ENCODE results near the gene PHLDB3. TPM values are rescaled to one million over a fixed set of nuclear protein-coding genes. Genes with fewer than 3 reads are reported as not detected.
"Not testable (repeated sequence)": the region's sequence is repeated elsewhere in the genome, so short reads cannot be mapped to it uniquely, and the experiment has no call there.

PHLDB3 gene
- total RNA-seq, 1 experiment from 2014 or later, result 14.3 TPM

DNA sequence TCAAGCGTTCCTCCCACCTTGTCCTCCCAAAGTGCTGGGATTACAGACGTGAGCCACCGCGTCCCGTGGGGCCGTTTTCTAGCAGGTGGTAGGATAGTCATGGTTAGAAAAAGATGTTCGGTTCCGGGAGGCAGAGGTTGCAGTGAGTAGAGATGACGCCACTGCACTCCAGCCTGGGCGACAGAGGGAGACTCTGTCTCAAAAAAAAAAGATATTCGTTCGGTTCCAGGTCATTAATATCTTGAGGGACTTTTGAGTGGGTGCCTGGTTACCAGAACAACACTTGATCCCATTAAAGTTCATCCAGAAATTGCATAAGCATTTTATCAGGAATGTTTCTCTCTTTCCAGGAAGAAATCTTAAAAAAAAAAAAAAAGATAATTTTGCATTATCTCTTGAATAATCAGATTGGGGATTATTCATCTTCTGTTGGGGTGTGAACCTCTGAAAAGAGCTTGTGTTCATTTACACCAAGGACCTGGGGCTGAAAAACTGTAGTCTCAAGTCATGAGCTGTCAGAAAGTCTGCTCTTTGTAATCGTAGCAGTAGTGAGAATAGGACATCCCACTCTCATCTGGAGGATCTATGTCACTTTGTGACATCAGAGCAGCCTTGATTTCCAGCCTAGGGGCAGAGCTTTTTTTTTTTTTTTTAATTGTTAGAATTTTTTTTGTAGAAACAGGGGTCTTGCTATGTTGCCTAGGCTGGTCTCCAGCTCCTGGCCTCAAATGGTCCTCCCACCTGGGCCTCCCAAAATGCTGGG is 23.5 kb upstream of the PHLDB3 start:
- no peak for DNase-seq (ENCODE audit: extremely low read depth, low read depth)

DNA sequence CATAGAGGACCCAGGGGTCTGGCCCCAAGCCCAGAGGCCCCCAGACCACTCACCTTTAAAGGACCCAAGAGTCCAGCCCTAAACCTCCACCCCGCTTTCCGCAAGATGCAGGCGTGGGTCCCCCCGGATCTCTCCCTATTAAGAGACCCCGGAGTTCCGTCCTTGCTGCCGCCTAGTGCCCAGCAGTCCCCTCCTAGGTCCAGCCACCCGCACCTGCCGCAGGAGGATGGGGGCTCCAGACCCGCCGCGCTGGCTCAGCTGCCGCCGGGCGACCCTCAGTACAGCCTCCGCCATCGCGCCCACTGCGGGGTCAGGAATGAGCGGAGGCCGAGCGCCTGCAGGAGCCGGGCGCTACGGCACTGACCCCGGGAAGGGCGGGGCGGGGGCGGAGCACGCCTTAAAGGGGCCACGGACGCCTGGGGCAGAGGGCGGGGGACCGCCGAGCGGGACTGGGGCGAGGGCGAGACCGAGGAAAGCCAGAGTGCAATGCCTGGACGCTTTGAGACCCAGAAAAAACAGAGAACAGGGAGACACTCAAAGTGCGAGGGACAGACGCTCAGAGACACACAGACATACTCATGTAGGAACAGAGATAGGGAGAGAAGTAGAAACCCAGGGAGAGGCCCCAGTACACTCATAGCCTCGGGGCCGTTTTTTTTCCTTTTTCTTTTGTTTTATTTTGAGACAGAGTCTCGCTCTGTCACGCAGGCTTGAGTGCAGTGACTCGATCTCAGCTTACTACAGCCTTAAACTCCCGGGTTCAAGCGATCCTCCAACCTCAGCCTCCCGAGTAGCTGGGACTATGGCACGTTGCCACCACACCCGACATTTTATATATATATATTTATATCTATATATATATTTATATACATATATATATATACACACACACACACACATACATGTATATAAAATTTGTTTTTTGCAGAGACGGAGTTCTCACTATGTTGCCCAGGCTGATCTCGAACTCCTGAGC is 22.6 kb upstream of the PHLDB3 start, which contains the start of gene ETHE1:
Gene ETHE1 (minus strand): TSS at position 318 of the 976 bp plus-strand sequence. CDS start 24 bp downstream, at position 294.
- DNase-seq (ENCODE audit: extremely low read depth, low read depth), result peak; percentile 41

DNA sequence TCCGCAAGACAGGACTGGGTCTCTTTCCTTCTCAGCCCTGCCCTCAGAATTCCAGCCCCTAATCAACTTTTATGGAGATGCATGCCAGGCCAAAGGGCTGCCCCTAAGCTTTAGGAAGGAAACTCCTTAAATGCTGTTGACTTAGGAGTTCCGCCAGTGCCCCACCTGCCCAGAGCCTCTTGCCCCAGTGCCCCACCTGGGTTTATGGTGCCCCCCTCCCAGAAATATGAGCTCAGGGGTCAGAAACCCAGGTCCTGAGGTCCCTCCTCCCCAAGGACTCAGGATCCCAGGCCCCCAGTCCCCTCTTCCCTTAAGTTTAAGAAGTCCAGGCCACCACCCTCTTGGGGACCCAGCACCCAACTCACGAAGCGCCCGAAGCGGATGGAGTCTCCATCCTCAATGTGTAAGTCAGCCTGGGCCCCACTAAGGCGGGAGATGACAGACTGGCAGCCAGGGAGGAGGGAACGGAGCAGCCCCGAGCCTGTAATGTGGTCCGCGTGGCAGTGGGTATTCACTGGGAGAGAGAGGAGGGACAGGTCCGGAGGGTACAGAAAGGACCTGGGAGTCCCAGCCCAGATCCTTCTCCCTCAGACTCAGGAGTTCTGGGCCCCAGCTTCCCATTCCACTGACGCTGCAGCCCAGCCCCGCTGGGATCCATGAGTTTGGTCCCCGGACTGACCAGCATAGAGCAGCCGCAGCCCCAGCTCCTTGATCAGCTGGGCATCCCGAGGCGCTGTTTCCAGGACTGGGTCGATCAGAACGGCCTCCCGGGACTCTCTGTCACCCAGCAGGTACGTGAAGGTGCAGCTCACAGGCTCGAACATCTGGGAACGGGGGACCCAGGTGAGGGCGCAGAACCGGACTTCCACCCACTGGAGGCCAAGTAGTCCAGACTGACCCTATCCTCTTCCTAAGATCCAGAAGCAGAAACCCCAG is 21.6 kb upstream of the PHLDB3 start:
- no peak for DNase-seq (ENCODE audit: extremely low read depth, low read depth)

DNA sequence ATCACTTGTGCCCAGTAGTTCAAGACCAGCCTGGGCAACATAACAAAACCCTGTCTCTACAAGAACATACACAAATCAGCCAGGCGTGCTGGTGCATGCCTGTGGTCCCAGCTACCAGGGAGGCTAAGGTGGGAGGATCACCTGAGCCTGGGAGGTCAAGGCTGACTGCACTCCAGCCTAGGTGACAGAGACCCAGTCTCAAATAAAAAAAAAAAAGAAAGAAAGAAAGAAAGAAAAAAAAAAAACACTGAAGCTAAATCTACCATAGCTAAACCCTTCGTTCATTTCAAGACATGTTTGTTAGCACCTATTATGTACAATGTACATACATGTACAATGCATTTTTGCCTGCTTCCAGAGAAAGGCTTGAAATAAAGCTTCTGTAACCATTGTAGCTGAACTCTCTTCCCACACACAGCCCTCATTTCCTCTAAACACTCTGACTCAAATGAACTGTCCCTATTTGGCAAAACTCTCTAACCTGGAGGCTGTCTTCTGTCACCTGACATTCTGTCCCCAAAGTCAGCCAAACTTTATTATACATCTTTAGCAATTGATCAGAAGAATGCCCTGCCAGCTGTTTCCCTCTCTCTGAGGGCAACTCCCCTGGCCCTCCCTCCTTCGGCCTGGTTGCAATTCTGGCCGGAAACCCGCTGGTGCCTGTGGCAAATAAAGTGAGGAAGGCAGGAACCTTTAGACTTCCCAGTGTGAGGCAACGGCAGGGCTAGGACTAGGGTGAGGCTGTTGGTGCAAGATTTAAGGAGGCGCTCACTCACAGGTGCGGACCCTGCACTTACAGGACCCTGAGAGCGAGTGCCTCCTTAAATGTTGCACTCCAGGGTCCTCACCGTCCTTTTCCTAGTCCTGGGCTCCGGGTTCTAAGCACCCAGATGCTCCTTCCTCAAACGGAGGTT is 20.6 kb upstream of the PHLDB3 start:
- no peak for DNase-seq (ENCODE audit: extremely low read depth, low read depth)

DNA sequence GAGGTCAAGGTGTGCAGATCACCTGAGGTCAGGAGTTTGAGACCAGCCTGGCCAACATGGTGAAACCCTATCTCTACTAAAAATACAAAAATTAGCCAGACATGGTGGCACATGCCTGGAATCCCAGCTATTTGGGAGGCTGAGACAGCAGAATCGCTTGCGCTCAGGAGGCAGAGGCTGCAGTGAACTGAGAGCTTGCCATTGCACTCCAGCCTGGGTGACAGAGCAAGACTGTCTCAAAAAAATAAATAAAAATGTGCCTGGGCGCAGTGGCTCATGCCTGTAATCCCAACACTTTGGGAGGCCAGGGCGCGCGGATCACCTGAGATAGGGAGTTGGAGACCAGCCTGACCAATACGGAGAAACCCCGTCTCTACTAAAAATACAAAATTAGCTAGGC is 19.1 kb upstream of the PHLDB3 start:
- DNase-seq (ENCODE audit: extremely low read depth, low read depth), result not testable (repeated sequence)

DNA sequence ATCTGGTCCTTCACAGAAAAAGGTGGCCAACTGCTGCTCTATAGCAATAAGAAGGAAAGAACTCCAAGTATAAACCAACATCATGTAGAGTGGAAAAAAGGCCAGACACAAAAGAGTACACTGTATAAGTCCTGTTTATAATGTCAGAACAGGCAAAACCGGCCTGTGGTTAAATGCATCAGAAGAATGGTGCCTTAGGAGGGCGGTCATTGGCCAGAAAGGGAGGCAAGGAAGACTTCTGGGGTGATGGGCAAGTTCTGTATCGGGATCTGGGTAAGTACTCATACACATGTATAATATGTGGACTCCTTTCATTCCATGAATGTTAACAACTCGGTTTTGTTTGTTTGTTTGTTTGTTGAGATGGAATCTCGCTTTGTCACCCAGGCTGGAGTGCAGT is 18.4 kb upstream of the PHLDB3 start:
- DNase-seq (ENCODE audit: extremely low read depth, low read depth), result no peak

DNA sequence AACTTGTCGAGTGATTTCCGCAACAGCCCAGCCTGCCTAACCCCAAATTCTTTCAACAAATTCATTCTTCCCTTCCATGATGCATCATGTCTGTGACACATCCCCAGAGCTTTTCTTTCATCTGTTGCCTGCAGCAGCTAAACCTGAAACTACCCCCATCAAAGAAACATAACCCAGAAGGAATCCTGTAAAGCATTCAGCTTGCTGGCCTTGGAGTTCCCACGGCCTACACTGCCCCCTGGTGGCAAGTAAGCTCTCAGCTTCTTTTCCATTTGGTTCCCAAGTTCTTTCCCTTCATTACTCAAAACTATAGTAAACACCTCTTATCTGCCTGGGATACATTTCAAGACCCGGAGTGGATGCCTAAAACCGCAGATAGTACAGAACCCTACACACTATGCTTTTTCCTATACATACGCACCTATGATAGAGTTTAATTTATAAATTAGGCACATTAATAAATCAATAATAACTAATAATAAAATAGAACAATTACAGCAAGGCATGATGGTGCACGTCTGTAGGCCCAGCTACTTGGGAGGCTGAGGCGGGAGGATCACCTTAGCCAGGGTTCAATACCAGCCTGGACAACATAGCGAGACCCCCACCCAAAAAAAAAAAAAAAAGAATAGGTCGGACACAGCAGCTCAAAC is 15.0 kb upstream of the PHLDB3 start:
- peak; percentile 75 for DNase-seq (ENCODE audit: extremely low read depth, low read depth)

DNA sequence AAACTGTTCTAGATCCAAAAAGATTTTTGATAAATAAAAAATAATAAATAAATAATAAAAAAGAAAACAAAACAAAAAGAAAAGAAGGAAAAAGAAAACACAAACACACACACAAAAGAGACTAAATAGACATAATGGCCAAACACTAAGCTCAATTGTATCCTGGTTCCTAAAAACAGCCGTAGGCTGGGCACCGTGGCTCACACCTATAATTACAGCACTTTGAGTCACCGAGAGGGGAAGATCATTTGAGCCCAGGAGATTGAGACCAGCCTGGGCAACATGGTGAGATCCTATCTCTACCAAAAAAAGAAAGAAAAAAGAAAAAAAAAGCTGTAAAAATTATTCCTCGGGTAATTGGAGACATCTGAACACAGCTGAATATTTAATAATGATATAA is 13.5 kb upstream of the PHLDB3 start:
- no peak for DNase-seq (ENCODE audit: extremely low read depth, low read depth)

DNA sequence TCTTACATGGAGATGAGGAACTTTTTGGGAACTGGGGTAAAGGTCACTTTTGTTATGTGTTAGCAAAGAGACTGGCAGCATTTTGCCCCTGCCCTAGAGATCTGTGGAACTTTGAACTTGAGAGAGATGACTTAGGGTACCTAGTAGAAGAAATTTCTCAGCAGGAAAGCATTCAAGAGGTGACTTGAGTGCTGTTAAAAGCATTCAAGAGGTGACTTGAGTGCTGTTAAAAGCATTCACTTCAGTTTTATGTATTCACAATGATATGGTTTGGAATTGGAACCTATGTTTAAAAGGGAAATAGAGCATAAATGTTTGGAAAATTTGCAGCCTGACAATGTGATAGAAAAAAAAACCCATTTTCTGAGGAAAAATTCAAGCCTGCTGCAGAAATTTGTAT is 7.9 kb upstream of the PHLDB3 start:
- not testable (repeated sequence) for DNase-seq (ENCODE audit: extremely low read depth, low read depth)

DNA sequence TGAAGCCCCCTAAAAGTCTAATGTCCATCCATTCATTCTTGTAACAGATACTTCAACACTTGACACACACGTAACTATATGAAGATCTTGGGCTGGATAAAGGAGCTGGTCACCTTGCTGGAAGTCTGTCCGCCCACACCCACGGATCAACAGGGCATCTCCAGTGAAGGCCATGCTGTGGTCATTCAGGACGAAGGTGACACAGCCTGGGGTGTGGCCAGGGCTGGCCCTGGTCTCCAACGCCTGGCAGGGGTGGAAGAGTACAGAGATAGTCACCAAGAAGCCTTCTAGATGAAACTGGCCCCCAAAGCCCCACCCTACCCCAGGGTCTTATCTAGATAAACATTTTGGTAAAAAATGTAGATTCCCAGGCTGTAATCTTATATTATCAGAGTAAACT is 6.8 kb upstream of the PHLDB3 start:
- DNase-seq (ENCODE audit: extremely low read depth, low read depth), result no peak

DNA sequence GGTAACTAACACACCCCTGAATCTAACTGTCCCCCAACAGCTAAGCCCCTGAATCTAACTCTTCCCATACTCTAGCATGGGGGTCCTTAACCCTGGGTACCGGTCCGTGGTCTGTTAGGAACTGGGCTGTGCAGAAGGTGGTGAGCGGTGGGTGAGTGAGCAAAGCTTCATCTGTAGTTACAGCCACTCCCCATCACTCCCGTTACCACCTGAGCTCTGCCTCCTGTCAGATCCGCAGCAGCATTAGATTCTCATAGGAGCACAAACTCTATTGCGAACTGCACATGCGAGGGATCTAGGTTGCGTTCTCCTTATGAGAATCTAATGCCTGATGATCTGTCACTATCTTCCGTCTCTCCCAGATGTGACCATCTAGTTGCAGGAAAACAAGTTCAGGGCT is 6.2 kb upstream of the PHLDB3 start:
- no peak for DNase-seq (ENCODE audit: extremely low read depth, low read depth)

DNA sequence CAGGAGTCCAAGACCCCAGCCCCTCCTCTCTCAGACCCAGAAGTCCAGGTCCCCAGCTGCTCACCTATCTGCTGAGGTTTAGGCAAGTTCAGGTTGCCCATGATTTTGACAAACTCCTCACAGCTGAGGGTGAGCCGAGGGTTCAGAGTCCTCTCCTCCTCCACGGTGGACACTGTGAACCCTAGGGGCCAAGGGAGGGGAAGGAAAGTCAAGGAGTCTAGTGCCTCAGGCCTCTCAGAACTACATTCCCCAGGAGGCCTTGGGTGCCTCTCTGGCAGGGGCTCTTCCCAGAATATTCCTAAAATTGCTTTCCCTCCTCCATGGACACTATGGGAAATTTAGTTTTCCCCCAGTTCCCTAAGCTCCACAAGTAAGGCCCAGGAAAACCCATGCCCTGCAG is 3.3 kb upstream of the PHLDB3 start:
- DNase-seq (ENCODE audit: extremely low read depth, low read depth), result no peak

DNA sequence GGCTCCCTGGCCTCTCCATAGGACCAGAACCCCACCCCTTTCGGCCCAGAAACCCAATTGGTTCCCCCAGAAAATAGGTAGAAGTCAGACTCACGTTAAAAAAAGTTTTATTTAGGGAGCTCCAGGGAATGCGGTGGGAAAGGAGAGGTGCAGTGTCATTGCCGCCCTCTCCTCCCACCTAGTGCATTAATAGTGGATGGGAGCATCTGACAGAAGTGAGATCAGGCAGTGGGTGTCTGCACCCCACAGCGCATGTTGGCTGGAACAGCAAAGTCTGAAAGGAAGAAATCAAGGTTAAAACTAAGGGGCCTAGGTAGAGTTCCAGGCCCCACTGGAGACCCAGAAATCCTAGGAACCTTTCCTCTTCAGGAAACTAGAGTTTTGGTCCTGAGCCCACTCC is 2.1 kb upstream of the PHLDB3 start:
- DNase-seq (ENCODE audit: extremely low read depth, low read depth), result no peak

DNA sequence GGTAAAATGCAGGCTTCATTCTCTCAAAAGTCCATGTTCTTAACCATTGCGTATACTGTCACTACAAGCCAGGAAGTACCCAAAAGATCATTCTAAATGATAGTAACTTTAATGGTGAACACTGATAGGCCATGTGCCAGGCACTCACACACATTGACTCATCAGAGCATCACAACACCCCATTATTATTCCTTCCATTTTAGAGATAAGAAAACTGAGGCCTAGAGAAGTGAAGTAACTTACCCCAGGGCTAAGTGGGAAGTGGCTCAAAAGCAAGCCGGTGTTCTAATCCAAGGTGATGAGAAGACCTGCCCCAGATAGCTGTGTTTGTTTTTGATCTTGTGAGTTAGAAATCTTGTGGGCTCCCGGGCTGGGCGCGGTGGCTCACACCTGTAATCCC is 1.4 kb upstream of the PHLDB3 start:
- no peak for DNase-seq (ENCODE audit: extremely low read depth, low read depth)

DNA sequence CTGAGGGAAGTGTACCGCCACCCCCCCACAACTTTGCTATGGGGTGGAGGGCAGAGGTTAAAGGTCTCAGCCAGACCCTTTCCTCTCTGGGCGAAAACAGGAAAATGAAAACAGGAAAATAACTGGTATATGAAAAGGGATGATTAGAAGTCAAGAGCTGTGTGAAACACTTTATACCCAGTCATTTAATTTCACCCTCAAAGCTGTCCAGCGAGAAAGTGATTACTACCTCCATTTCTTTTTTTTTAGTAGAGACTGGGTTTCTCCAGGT is 575 bp upstream of the PHLDB3 start:
- no peak for DNase-seq (ENCODE audit: extremely low read depth, low read depth)

DNA sequence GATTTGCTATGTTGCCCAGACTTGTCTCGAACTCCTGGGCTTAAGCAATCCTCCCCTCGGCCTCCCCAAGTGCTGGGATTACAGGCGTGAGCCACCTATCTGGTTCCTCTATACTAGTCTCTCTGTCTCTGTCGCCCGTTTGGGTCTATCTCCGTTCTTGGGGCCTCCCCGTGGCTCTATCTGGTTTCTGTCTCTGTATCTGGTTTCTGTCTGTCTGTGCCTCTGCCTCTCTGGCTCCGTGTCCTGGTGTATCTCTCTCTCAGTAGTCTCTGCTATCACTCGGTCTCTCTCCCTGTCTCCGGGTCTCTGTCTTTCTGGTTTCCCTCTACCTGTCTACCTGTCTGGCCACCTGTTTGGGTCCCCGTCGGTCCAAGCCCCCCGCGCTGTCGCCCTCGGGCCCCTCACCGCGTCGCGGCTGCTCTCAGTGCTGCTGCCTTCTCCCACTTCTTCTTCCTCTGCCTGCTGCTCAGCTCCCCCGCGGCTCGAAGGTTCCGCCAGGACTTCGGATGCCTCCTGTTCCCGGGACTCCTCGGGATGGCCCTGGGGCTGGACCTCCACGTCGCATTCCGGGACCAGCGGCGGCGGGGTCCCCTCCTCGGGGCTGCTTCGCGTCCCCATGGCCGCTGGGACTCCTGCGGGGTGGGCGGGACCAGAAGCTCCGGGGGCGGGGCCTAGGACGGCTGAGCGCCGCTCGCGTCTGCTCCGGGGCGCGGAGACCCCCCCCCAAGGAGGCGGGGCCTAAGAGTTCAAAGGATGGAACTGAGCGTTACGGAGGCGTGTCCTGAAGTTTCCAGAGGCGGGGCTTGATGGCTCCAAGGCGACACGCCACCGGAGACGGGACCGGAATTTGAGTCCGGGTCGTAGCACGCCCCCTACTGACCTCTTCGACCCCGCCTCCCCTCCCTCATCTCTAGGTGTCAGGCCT is 783 bp downstream of the PHLDB3 start:
- peak; percentile 87 for DNase-seq (ENCODE audit: extremely low read depth, low read depth)

DNA sequence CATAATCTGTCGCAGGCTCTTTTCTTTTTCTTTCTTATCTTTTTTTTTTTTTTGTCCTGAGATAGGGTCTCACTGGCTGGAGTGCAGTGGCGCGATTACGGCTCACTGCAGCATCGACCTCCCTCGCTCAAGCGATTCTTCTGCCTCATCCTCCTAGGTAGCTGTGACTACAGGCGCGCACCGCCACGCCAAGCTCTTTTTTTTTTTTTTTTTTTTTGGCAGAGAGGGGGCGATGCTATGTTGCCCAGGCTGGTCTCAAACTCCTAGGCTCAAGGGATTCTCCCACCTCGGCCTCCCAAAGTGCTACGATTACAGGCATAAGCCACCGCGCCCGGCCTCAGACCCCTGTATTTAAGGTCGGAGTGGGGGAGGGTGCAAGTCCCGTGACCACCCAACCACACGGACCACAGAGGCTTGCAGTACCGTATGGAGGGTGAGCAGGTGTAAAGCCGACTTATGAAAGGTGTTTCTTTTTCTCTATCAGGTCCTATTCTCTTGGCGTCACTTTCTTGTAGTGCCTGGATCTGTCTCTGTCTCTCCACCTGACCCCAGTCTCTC is 2.0 kb downstream of the PHLDB3 start:
- no peak for DNase-seq (ENCODE audit: extremely low read depth, low read depth)
